TTC549 (cell line): Measurements from ENCODE around the gene SBF2.

Source experiments
- FAIRE-seq: peaks from 2 replicates; lab custom pipeline; 2012; peaks lifted over from hg19 to GRCh38; lab: Jason Lieb, UNC

SBF2 gene

DNA sequence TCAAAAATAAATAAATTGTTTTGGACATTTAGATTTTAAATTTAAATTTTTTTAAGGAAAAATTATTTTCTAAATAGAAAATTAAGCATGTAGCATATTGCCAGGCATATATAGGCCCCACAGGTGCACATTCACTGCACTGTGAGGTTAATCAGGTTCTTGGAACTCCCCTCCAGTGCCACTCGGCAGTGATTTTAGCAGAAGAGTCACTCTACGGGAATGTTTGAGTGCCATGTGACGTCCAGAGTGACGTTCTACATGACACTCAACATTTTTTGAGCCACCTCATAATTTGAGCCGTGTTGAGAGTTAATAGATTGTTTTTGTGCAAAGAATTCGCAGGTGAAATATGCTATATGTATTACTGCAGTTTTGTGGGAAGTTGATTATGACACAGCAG, 552.8 kb downstream of the SBF2 start:
- FAIRE-seq: no peak

DNA sequence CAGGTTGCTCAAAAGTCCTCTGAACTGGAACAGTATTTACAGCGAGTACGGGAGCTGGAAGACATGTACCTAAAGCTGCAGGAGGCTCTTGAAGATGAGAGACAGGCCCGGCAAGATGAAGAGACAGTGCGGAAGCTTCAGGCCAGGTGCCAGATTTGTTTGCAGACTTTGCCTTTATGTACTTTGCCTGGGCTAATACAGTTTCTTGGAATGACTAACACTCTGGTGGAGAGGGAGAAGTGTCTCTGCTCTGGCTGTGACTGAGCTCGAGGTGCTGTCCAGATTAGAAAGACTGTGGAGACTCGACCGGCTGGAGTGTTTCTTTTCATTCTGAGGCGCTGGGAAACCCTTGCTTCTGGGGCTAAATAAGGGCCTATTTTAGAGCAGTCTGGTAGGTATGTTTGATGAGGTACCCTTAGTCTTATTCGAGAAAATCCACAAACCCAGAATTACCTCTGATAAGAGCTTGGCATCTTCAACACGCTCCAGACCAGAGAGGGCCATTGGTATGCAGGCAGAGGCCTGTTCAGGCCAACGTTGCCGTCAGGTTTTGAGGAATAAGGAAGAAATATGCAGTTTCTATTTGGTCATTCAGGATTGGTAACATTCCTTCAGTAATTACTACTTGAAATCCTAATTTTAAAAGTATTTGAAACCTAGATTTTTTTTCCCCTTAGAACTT, 553.7 kb downstream of the SBF2 start:
- no peak for FAIRE-seq

DNA sequence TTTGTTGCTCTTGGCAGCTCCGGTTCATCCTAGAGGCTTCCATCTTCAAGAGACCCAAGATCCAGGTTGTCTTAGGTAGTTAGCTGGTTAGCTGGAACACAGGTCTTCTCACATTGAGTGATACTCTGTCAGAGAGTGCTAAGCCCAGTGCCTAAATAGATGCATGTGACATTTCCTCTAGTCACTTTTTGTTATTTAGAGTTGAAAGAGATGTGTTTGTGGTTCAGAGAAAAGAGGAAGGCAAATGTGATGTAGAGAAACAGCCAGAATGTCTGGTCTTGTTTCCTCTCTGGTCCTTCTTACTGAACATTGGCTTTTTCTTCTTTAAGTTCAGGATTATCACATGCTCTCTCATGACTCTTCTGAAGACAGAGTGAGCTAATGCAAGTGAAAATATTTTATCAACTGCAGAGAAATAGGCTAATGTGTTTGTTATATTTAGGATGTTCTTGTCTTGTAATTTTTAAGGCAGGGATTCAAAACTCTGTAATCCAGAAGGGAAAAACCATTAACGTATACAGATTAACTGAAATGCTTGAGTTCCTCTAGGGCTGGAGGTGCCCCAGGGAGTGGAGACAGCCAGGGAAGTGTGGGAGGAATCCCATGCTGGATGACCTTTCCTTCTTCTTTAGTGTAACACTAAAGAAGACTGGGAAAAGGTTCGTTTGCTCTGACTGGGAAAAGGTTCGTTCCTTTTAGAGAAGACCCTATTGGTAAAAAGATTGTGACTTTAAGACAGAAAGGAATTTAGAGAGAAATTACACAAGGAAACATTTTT, 554.7 kb downstream of the SBF2 start:
- FAIRE-seq: no peak

DNA sequence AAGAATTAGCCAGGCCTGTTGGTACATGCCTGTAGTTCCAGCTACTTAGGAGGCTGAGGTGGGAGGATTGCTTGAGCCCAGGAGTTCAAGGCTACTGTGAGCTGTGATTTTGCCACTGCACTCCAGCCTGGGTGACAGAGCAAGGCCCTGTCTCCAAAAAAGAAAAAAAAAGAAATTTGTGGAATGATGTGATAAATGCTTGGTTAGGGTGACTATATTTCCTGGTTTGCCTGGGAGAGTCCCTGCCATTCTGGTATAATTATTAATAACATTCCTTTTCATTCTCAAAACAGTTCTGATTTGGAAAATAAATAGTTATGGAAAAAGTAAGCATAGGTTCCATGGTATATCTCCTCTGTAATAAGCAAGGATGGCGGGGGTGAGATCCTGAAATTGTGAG, 555.3 kb downstream of the SBF2 start:
- FAIRE-seq: no peak

DNA sequence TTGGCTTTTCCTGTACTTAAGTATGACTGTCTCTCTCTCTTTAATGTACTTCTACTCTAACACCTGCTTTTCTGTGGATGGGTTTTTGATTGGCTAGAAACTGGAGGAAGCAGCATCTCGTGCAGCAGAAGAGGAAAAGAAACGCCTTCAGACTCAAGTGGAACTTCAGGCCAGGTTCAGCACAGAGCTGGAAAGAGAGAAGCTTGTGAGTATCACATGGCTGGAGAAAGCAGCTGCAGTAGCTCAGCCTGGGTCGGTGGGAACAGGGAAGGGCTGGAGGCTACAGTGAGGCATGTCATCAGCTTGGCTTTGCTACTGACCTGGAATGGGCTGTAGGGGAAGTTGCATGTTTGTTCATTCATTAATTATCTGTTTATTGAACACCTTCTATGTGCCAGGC, 555.9 kb downstream of the SBF2 start:
- FAIRE-seq: no peak

DNA sequence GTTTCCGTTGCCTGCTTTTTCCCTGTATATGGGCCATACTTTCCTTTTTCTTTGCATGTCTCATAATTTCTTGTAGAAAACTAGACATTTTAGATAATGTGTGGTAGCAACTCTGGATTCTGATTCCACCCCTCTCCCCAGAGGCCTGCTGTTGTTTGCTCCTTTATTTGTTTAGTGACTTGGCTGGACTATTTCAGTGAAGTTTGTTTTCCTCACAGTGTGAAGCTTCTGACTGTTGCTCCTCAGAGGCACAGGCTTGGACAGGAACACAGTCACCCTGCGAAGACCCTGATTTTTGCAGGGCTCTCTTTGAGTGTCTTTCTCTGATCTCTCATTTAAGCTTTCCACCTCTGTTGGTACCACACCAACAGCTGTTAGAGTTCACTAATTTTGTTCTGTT, 557.7 kb downstream of the SBF2 start:
- FAIRE-seq: no peak

DNA sequence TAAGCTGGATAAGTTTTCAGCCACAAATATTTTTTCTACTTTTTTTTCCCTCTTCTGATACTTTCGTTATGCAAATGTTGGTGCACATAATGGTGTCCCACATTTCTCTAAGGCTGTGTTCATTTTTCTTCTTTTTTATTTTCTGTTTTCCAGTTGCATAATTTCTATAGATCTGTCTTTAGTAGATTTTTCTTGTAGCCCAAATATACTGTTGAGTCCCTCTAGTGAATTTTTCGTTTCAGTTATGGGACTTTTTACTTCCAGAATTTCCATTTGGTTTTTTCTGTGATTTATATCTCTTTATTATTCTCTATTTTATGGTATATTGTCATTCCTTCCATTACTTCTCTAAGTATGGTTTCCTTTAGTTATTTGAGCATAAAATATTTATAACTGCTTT, 558.1 kb downstream of the SBF2 start:
- FAIRE-seq: no peak

DNA sequence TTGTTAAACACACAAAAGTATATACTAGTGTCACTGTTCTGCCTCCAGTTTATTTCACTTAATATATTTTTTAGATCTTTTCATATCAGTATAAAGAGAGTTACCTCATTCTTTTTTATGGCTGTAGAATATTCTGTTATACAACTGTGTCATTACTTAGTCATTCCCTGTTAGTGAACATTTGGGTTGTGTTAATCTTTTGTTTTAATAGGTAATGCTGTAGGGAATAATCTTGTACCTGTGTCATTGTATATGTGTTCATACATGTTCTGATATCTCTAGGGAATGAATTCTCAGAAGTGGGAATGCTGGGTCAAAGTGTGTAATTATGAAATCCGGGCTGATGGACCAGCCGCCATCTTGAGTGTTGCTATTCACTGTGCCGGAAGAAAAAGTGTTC, 558.8 kb downstream of the SBF2 start:
- no peak for FAIRE-seq

DNA sequence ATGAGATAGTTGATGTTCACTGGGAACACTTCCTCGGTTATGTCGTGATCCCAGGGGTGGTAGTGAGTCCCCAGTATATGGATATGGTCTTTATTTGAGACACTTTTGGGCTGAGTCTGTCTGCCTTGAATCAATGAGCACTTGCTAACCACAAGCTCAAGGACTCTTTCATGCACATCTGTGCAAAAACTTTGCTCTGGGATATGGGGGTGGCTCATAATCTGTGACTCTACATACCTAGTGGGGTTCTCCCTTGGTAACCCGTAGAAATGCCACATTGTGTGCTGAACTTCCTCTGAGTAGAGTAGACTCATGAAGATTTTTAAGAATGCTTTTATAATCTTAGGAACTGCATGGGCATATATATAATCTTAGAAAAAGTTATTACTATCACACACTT, 560.8 kb downstream of the SBF2 start:
- no peak for FAIRE-seq

DNA sequence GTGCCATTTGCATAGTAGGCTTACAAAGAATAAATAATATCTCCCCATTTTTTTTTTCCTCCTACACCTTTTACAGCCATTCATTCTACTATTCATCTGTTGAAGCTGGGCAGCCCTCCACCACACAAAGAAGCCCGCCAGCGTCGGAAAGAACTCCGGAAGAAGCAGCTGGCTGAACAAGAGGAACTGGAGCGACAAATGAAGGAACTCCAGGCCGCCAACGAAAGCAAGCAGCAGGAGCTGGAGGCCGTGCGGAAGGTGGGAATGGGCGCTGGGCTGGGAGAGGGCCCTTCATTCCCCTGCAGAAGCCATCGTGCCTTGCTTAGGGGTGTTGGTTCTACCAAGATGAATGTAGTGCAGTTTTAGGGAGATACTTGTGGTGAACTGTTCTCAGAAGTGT, 561.6 kb downstream of the SBF2 start:
- FAIRE-seq: no peak

DNA sequence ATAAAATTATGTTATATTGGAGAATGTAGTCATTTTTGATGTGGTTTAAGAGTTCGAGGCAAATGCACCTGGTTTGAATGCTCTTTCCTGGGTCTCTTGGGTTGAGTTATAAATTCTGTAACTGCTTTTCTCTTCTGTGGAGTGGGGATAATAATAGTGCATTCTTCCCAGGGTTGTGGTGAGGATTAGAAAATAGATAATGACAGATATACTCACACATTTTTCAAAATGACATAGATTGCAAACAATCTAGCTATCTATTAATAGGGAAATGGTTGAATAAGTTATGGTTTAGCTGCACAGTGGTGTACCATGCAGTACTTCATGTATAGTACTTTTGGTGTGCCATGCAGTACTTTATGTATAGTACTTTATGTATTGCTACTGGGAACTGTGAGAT, 562.8 kb downstream of the SBF2 start:
- no peak for FAIRE-seq
